Activated CD8-positive, alpha-beta memory T cell treated with anti-CD3 and anti-CD28 coated beads for 36 hours (primary cell): ENCODE results near the gene ZBTB8OS. TPM values are rescaled to one million over a fixed set of nuclear protein-coding genes. Genes with fewer than 3 reads are reported as not detected.

ENCODE experiments used
- CTCF ChIA-PET: fragments of 350-600 bp; sonication (Branson Sonifier 250); formaldehyde crosslinking; loops from one replicate; lab custom pipeline; 2021; ENCODE audit warnings: antibody characterized with exemption; lab: Charles Lee
- POLR2A ChIA-PET: fragments of 350-600 bp; sonication (Branson Sonifier 250); formaldehyde crosslinking; loops from one replicate; lab custom pipeline; 2021; ENCODE audit warnings: antibody characterized with exemption; lab: Charles Lee
- total RNA-seq, 2 experiments: library from RNA; stranded (reverse); gene quantifications; one replicate each; pipeline ENCODE4 v1.2.3, GENCODE V29; 2021

ZBTB8OS gene
- total RNA-seq, 2 experiments from 2014 or later: 76.9 to 83.7 TPM

DNA sequence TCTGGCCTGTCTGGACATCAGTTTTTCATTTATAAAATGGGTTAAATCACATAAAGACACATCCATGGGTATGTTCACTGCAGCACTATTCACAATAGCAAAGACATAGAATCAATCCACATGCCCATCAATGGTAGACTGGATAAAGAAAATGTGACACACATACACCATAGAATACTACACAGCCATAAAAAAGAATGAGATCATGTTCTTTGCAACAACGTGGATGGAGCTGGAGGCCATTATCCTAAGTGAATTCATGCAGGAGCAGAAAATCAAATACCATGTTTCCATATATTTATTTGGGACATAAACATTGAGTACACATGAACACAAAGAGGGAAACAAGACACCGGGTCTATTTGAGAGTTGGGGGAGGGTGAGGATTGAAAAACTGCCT, 28.1 kb downstream of the ZBTB8OS start:
- ChIA-PET CTCF (interaction anchor here (1.2 kb wide), 1 partner anchor 102 kb away, joined by 4 read pairs; no protein-coding TSS in a partner anchor), POLR2A (interaction anchor here (0.6 kb wide), 1 partner anchor 101 kb away, joined by 7 read pairs; no protein-coding TSS in a partner anchor)

DNA sequence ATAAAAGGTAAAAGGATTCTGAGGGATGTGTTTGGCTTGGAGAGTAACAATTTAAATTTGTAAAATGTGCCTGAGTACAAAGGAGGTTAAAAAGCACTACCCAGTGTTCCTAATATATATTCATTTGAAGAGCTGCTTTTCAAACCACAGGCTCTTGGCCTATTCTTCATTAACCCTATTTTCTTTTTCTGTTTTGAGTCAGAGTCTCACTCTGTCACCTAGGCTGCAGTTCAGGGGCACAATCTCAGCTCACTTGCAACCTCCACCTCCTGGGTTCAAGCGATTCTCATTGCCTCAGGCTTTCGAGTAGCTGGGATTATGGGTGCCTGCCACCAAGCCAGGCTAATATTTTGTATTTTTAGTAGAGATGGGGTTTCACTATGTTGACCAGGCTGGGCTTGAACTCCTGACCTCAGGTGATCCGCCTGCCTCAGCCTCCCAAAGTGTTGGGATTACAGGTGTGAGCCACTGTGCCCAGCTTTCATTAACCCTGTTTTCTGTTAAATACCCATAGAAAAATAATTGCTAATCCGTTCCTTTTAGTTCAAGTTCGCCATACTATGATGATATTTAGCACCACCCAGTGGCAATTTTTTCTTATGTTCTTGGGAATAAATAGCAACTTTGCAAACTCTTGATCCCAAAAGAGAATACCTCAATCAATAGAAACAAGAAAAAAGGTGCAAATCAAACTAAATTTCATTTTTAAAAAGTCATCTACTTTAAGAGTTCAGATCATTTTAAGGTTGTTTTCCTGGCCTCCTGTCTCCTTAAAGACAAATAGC, 30.5 kb downstream of the ZBTB8OS start:
- ChIA-PET POLR2A (interaction anchor here (0.9 kb wide), 1 partner anchor 31 kb away, joined by 4 read pairs; the partner anchor contains the start of genes RBBP4 and ZBTB8OS), CTCF (no interaction called here)

DNA sequence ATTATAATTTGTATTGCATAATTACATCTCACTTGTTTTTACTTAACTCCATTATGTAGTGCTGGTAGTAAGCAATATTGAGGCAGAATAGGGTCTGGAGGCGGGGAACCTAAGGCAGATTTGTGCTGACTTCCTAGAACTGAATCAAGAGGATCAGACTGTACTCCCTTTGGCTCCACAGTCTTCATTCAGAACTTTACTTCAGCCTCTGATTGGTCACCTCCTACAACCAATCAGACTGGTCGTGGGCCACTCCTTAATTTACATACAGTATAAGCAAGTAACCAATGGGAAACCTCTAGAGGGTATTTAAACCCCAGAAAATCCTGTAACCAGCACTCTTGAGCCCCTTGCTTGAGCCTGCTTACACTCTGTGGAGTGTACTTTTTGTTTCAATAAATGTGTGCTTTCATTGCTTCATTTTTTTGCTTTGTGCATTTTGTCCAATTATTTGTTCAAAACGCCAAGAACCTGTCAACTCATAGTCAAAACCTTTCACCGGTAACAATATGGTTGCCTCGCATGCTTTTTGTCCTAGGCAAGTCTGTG, 31.6 kb downstream of the ZBTB8OS start:
- POLR2A ChIA-PET: no interaction called here
- CTCF ChIA-PET: no interaction called here

DNA sequence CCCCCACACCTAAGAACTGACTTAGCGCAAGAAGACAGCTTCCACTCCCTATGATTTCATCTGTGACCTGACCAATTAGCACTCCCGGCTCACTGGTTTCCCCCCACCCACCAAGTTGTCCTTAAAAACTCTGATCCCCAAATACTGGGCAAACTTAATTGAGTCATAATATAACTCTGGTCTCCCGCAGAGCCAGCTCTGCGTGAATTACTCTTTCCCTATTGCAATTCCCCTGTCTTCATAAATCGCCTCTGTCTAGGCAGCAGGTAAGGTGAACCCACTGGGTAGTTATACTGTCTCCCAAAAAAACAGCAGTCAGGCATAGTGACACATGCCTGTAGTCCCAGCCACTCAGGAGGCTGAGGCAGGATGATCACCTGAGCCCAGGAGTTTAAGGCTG, 36.9 kb downstream of the ZBTB8OS start:
- ChIA-PET POLR2A (no interaction called here), CTCF (no interaction called here)

DNA sequence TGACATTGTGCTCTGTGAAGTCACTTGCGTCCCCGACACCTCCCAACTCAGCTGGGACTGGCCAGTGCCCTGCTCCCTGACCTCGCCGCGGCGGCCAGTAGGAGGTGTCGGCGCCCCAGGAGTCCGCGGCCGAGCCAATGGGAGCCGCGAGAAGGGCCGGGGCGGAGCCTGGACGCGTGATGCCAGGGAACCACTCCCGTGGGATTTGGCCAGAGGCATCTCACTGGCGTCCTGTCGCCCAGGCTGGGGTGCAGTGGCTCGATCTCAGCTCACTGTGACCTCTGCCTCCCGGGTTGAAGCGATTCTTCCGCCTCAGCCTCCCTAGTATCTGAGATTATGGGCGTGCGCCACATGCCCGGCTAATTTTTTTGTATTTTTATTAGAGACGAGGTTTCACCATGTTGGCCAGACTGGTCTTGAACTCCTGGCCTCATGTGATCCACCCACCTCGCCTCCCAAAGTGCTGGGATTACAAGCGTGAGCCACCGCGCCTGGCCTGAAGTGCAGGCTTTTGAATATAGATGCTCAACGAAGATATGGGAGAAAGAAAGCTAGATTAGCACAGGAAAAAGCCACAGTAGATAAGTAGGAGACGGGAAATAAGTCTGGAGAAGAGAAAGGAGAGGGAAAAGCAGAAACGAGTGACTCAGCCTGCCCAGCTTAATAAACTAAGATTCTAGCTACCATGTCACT, 38.0 kb downstream of the ZBTB8OS start:
- CTCF ChIA-PET: no interaction called here
- POLR2A ChIA-PET: interaction anchor here (0.6 to 0.7 kb wide), 2 partner anchors 49 to 224 kb away, joined by 3 to 5 read pairs; no protein-coding TSS in a partner anchor

DNA sequence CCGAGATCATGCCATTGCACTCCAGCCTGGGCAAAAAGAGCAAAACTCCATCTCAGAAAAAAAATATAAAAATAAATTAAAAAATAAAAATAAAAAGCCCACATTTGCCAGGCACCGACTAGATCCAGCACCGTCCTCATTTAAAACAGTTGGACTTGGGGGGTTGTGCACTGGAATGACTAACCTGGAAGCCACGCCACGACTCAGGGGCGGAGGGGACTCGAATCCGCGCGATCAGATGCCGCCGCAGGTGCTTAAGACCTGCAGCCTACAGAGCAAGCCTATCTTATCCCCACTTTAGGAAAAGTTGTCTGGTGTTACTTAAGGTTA, 38.5 kb downstream of the ZBTB8OS start:
- POLR2A ChIA-PET: no interaction called here
- CTCF ChIA-PET: no interaction called here

DNA sequence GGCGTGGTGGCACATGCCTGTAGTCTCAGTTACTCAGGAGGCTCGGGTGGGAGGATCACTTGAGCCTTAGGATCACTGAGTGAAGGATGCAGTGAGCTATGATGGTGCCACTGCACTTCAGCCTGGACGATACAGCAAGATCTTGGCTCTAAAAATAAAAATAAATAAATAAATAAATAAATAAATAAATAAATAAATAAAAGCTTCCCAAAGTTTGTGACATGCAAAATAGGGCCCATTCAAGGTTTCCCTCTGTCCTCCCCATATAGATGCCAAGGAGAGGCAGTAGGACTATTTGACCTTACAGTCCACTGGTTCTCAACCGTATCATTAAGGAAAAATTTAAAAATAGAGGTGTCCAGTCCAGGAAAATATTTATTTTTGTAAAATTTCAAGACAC, 41.2 kb downstream of the ZBTB8OS start:
- ChIA-PET CTCF (no interaction called here), POLR2A (no interaction called here)

DNA sequence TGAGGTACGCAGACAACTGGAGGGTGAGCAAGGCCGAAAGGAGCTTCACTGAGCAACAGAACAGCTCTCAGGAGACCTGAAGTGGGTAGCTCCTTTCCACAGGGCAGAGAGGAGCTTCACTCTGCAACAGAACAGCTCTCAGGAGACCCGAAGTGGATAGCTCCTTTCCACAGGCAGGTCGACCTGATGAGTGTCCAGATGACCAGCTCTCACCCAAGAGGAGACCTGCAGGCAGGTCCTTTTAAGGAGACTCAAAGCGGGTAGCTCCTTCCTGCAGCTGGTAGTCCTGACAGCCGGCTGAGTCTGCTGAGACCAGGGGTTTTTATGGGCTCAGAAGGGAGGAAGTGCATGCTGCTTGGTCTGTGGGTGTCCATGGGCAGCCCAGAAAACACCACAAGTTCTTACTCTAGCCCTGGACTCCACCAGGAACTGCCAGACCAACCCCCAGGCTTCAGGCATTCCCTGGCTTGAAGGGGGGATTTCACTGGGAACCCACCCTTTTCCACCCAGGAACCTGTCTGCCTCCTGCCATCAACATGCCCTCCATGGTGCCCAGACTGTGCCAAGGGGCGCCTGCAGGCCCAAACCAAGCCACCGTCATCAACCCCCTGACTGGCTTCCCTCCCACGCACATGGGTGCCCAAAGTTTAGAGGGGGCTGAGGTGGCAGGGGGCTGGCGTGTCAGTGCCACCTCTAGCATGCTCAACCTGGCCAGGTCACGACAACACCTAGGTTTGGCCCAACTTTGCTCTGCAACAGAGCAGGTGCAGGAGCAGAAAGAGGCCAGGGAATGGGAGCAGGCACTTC, 43.6 kb downstream of the ZBTB8OS start:
- POLR2A ChIA-PET: no interaction called here
- CTCF ChIA-PET: no interaction called here

DNA sequence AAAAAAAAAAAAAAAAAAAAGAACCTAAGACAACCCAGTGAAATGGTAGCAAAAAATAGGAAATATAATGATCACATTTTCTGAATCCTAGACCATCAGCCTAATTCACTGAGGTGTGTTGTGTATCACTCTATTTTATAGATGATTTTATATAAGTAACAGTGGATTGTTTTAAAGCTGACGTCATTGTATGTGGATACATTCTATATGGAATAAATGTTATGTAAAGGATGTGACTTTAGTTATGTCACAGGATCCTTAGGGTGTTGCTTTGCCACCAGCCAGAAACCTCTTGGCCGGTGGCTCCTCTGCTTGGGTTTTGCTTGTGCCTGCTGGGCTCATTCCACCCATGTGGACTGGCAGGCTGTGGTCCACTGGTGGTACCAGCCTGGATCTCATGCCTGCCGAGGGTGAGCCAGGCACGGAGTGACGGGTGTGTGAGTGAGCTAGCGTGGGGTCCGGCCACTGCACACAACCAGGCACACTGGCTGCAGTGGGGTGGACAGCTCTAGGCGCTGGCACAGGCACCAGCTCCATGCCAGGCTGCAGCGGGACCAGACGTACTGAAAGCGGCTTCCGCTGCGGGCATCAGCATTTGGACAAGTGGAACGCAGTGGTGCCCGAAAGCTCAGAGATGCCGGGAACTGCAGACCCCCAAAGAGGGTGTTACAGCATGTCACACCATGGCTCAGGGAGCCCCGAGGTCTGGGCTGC, 44.5 kb downstream of the ZBTB8OS start:
- ChIA-PET CTCF (no interaction called here), POLR2A (no interaction called here)

DNA sequence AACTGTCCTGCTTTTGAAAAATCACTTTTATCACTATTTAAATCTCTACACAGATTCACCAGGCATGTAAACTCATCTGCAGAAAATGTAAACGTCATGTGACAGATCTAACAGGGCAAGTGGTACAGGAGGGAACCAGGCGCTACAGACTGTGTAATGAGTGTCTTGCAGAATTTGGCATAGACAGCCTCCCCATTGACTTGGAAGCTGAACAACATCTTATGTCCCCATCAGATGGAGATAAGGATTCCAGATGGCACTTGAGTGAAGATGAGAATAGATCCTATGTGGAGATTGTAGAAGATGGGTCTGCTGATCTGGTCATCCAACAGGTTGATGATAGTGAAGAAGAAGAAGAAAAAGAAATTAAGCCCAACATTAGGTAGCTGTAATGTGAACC, 50.3 kb downstream of the ZBTB8OS start:
- POLR2A ChIA-PET: no interaction called here
- CTCF ChIA-PET: no interaction called here

DNA sequence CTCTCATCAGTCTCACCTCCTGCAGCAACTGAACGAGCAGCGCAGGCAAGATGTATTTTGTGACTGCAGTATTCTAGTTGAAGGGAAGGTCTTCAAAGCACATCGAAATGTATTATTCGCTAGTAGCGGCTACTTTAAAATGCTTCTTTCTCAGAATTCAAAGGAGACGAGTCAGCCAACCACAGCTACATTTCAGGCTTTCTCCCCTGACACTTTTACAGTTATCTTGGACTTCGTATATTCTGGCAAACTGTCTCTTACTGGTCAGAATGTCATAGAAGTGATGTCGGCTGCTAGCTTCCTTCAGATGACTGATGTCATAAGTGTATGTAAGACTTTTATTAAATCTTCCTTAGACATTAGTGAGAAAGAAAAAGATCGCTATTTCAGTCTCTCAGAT, 57.4 kb downstream of the ZBTB8OS start:
- ChIA-PET POLR2A (no interaction called here), CTCF (no interaction called here)

DNA sequence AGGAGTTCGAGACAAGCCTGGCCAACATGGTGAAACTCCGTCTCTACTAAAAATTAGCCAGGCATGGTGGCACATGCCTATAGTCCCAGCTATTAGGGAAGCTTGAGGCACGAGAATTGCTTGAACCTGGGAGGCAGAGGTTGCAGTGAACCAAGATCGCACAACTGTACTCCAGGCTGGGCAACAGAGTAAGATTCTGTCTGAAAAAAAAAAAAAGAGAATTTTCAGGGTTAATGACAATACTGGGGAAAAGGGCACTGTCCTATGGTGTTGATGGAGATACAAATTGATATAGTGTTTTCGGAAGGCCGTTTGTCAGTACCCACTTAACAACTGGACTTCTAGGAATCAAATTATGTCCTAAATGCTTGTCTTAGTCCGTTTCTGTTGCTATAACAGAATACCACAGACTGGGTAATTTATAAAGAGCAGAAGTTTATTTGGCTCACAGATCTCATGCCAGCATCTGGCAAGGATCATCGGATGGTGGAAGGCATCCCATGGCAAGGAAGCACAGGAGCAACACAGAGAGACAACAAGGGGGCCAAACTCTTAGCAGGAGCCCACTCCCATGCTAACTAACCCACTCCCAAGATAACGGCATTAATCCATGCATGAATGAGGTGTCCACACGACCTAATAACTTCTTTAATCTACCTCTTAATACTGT, 69.9 kb downstream of the ZBTB8OS start:
- CTCF ChIA-PET: no interaction called here
- POLR2A ChIA-PET: no interaction called here

Other genes starting within 250 kb of the ZBTB8OS start
- gene ZBTB8B, start 185.5 kb downstream of the ZBTB8OS start, total RNA-seq: not detected
- under 1 TPM; 0.17 to 0.27 TPM for gene ZBTB8A, start 111.1 kb downstream of the ZBTB8OS start, total RNA-seq
- 100 to 1,000 TPM; 295 to 302 TPM for gene RBBP4, start 658 bp upstream of the ZBTB8OS start, total RNA-seq
- gene SYNC, start 52.2 kb upstream of the ZBTB8OS start, total RNA-seq: not detected
- 100 to 1,000 TPM; 241 to 243 TPM for gene YARS1, start 166.8 kb upstream of the ZBTB8OS start, total RNA-seq
- gene S100PBP, start 167.1 kb upstream of the ZBTB8OS start, total RNA-seq: 10 to 100 TPM; 34.8 to 35.6 TPM
- not detected for gene FNDC5, start 220.4 kb upstream of the ZBTB8OS start, total RNA-seq
- gene HPCA, start 235.9 kb upstream of the ZBTB8OS start, total RNA-seq: not detected